Measurements from ENCODE around the gene DGCR2. TPM values are rescaled to one million over a fixed set of nuclear protein-coding genes. Genes with fewer than 3 reads are reported as not detected.
"Not testable (repeated sequence)": the region's sequence is repeated elsewhere in the genome, so short reads cannot be mapped to it uniquely, and the experiment has no call there.

The DGCR2 gene
- total and polyA plus RNA-seq, 2 experiments from 2014 or later, result 25.6 to 42.7 TPM

GRCh38 chr22:19168088-19168890 is 46.1 kb upstream of the DGCR2 start:
- H3K36me3 ChIP-seq (ENCODE audit: low read depth), result no peaks in the 10 kb centered on the region
- H3K9me2 ChIP-seq (ENCODE audit: insufficient read depth), result no peaks in the 10 kb centered on the region
- H3K27me3 ChIP-seq (replicated peaks; ENCODE audit: insufficient read depth), result peaks cover 26% of the 10 kb centered on the region
- H4K20me1 ChIP-seq (ENCODE audit: insufficient read depth), result no peaks in the 10 kb centered on the region
- no peaks in the 10 kb centered on the region for H3K9me3 ChIP-seq (ENCODE audit: low read depth)
- H2AFZ ChIP-seq, result no peak overlapping the region
- TF ChIP-seq EZH2 (IDR thresholded peaks at IDR 0.05; ENCODE audit: insufficient read depth, poor library complexity, severe bottlenecking) (no peak), EZH2phosphoT487 (IDR thresholded peaks at IDR 0.05; ENCODE audit: insufficient read depth, low read depth) (no peak)
- H3K79me2 ChIP-seq (ENCODE audit: insufficient read depth), result peaks cover 17% of the 10 kb centered on the region
- in situ Hi-C loops (cut with MboI), result no loop called here
- no peak overlapping the region for H3K9ac ChIP-seq
- H3K4me1 ChIP-seq (ENCODE audit: insufficient read depth), result peaks cover 6% of the 10 kb centered on the region; the same call in 1 of the 2 replicates
- WGBS, 2 experiments (ENCODE audit: low coverage in 1 of 2, low lambda C conversion rate in 2 of 2, missing lambda C conversion rate in 2 of 2), result 77 to 80% methylated on average over 17 of the region's 17 CpGs
- no peaks in the 10 kb centered on the region for H3F3A ChIP-seq (ENCODE audit: insufficient read depth)
- H3K4me3 ChIP-seq, result no peak overlapping the region
- H3K4me2 ChIP-seq (ENCODE audit: unreplicated experiment), result no peak overlapping the region
- H3K27ac ChIP-seq, result no peak overlapping the region
- no peak for DNase-seq

GRCh38 chr22:19167106-19167869 is 45.1 kb upstream of the DGCR2 start:
- H3K27ac ChIP-seq, result no peak overlapping the region
- no peak for TF ChIP-seq EZH2phosphoT487 (IDR thresholded peaks at IDR 0.05; ENCODE audit: insufficient read depth, low read depth)
- H3K79me2 ChIP-seq (ENCODE audit: insufficient read depth), result peaks cover 7% of the 10 kb centered on the region
- no peak for DNase-seq
- H3K27me3 ChIP-seq (replicated peaks; ENCODE audit: insufficient read depth), result peaks cover 26% of the 10 kb centered on the region
- in situ Hi-C loops (cut with MboI), result no loop called here
- H3K36me3 ChIP-seq (ENCODE audit: low read depth), result no peaks in the 10 kb centered on the region
- H3F3A ChIP-seq (ENCODE audit: insufficient read depth), result no peaks in the 10 kb centered on the region
- no peaks in the 10 kb centered on the region for H4K20me1 ChIP-seq (ENCODE audit: insufficient read depth)
- no peaks in the 10 kb centered on the region for H3K9me3 ChIP-seq (ENCODE audit: low read depth)
- peaks cover 6% of the 10 kb centered on the region; the same call in 1 of the 2 replicates for H3K4me1 ChIP-seq (ENCODE audit: insufficient read depth)
- H3K4me3 ChIP-seq, result no peak overlapping the region
- 67 to 70% methylated on average over 13 of the region's 13 CpGs for WGBS, 2 experiments (ENCODE audit: low coverage in 1 of 2, low lambda C conversion rate in 2 of 2, missing lambda C conversion rate in 2 of 2)
- H3K9me2 ChIP-seq (ENCODE audit: insufficient read depth), result no peaks in the 10 kb centered on the region
- H3K9ac ChIP-seq, result no peak overlapping the region
- H2AFZ ChIP-seq, result no peak overlapping the region
- H3K4me2 ChIP-seq (ENCODE audit: unreplicated experiment), result no peak overlapping the region

GRCh38 chr22:19166421-19166820 is 44.2 kb upstream of the DGCR2 start:
- no peak for TF ChIP-seq EZH2phosphoT487 (IDR thresholded peaks at IDR 0.05; ENCODE audit: insufficient read depth, low read depth)
- no peak for TF ChIP-seq EZH2 (IDR thresholded peaks at IDR 0.05; ENCODE audit: insufficient read depth, poor library complexity, severe bottlenecking)
- Histone ChIP-seq H3K36me3 (ENCODE audit: low read depth) (no peaks in the 10 kb centered on the region), H4K20me1 (ENCODE audit: insufficient read depth) (no peaks in the 10 kb centered on the region), H2AFZ (no peak overlapping the region), H3K9me2 (ENCODE audit: insufficient read depth) (no peaks in the 10 kb centered on the region), H3K27me3 (replicated peaks; ENCODE audit: insufficient read depth) (peaks cover 26% of the 10 kb centered on the region), H3K4me1 (ENCODE audit: insufficient read depth) (peaks cover 6% of the 10 kb centered on the region; the same call in 1 of the 2 replicates), H3K79me2 (ENCODE audit: insufficient read depth) (no peaks in the 10 kb centered on the region), H3K9me3 (ENCODE audit: low read depth) (no peaks in the 10 kb centered on the region), H3K4me3 (no peak overlapping the region), H3K27ac (no peak overlapping the region), H3K9ac (no peak overlapping the region), H3F3A (ENCODE audit: insufficient read depth) (no peaks in the 10 kb centered on the region), H3K4me2 (ENCODE audit: unreplicated experiment) (no peak overlapping the region)
- in situ Hi-C loops (cut with MboI), result no loop called here
- WGBS, 2 experiments (ENCODE audit: low coverage in 1 of 2, low lambda C conversion rate in 2 of 2, missing lambda C conversion rate in 2 of 2), result 61 to 67% methylated on average over 8 of the region's 8 CpGs
- no peak for DNase-seq

GRCh38 chr22:19164425-19164824 is 42.2 kb upstream of the DGCR2 start:
- Histone ChIP-seq H2AFZ (no peak overlapping the region), H3K27ac (no peak overlapping the region), H3K36me3 (ENCODE audit: low read depth) (no peaks in the 10 kb centered on the region), H3K4me1 (ENCODE audit: insufficient read depth) (no peaks in the 10 kb centered on the region), H3K27me3 (replicated peaks; ENCODE audit: insufficient read depth) (peaks cover 26% of the 10 kb centered on the region), H3K4me3 (no peak overlapping the region), H3K4me2 (ENCODE audit: unreplicated experiment) (no peak overlapping the region), H4K20me1 (ENCODE audit: insufficient read depth) (no peaks in the 10 kb centered on the region), H3K9me3 (ENCODE audit: low read depth) (no peaks in the 10 kb centered on the region), H3F3A (ENCODE audit: insufficient read depth) (no peaks in the 10 kb centered on the region), H3K9ac (no peak overlapping the region), H3K79me2 (ENCODE audit: insufficient read depth) (no peaks in the 10 kb centered on the region), H3K9me2 (ENCODE audit: insufficient read depth) (no peaks in the 10 kb centered on the region)
- WGBS, 2 experiments (ENCODE audit: low coverage in 1 of 2, low lambda C conversion rate in 2 of 2, missing lambda C conversion rate in 2 of 2), result 82 to 84% methylated on average over 6 of the region's 6 CpGs
- in situ Hi-C loops (cut with MboI), result no loop called here
- TF ChIP-seq EZH2phosphoT487 (IDR thresholded peaks at IDR 0.05; ENCODE audit: insufficient read depth, low read depth), result no peak
- no peak for TF ChIP-seq EZH2 (IDR thresholded peaks at IDR 0.05; ENCODE audit: insufficient read depth, poor library complexity, severe bottlenecking)
- DNase-seq, result no peak

- H3K27me3 ChIP-seq (replicated peaks; ENCODE audit: insufficient read depth); H3K9me3 ChIP-seq (ENCODE audit: low read depth); H3K4me2 ChIP-seq (ENCODE audit: unreplicated experiment); H3K9me2 ChIP-seq (ENCODE audit: insufficient read depth); H3F3A ChIP-seq (ENCODE audit: insufficient read depth); H3K4me3 ChIP-seq; H3K79me2 ChIP-seq (ENCODE audit: insufficient read depth); H3K4me1 ChIP-seq (ENCODE audit: insufficient read depth); H3K36me3 ChIP-seq (ENCODE audit: low read depth); DNase-seq; in situ Hi-C loops (cut with MboI); H3K9ac ChIP-seq; H4K20me1 ChIP-seq (ENCODE audit: insufficient read depth); H2AFZ ChIP-seq; H3K27ac ChIP-seq: not testable (repeated sequence)
- WGBS, 2 experiments (ENCODE audit: low coverage in 1 of 2, low lambda C conversion rate in 2 of 2, missing lambda C conversion rate in 2 of 2), result 65 to 66% methylated on average over 11 of the region's 11 CpGs
Observed at GRCh38 chr22:19158649-19159048, 36.4 kb upstream of the DGCR2 start.

GRCh38 chr22:19156109-19156508 is 33.9 kb upstream of the DGCR2 start:
- H3K9me3 ChIP-seq (ENCODE audit: low read depth); H3K27ac ChIP-seq; H3K4me1 ChIP-seq (ENCODE audit: insufficient read depth); H3F3A ChIP-seq (ENCODE audit: insufficient read depth); H3K36me3 ChIP-seq (ENCODE audit: low read depth); in situ Hi-C loops (cut with MboI); H3K4me3 ChIP-seq; H3K9ac ChIP-seq; DNase-seq; H3K79me2 ChIP-seq (ENCODE audit: insufficient read depth); H3K9me2 ChIP-seq (ENCODE audit: insufficient read depth); H2AFZ ChIP-seq; H4K20me1 ChIP-seq (ENCODE audit: insufficient read depth); H3K4me2 ChIP-seq (ENCODE audit: unreplicated experiment): not testable (repeated sequence)
- WGBS, 2 experiments (ENCODE audit: low coverage in 1 of 2, low lambda C conversion rate in 2 of 2, missing lambda C conversion rate in 2 of 2), result 67 to 68% methylated on average over 9 of the region's 9 CpGs
- peaks cover 24% of the 10 kb centered on the region for H3K27me3 ChIP-seq (replicated peaks; ENCODE audit: insufficient read depth)

Data from GM23248 (cell line).